ENCODE measurements around the gene FAM53A. TPM values are rescaled to one million over a fixed set of nuclear protein-coding genes. Genes with fewer than 3 reads are reported as not detected.

FAM53A gene
- total and polyA plus RNA-seq, 2 of the 4 experiments (the other 2 are of a cell fraction): 2.0 to 3.1 TPM

DNA sequence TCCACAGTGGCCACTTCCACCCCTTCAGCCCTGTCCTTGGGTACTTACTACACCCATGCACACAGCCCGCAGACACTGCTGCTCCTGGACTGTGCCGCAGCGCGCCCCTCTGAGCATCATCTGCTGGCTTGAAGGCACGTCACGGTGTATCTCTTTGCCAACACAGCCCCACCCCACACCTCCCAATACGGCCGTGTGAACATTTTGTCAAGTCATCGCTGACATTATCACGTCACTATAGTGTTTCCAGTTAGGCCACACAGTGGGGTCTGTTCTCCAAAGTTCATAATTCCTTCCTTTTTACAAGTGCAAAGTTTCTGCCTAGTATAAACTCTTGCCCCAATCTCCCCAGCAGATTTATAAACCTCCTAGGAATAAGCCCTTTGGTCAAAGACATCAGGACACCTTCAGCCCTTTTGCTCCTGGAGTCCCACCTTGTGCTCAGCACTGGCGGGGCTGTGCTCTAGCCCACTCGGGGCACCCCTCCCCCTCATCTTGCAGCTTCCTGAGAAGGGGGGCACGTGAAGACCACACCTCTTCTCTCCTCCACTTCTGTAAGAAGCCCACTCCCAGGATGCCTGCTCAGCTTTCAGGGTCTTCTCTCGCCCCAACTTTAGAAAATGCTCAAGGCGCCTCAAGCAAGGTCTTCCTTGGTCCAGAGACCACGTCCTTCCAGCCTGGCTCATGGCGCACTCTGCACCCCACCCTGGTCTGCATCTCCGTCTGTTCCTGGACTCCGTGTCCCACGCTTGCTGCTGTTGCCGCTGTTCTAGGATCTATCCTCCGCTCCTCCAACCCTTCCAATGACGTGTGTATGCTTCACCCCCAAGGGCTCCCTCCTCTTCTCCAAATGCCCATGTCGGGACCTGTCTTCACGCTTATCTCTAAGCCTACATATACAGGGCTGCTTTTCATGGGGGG, 7.2 kb downstream of the FAM53A start:
- Histone ChIP-seq H3K36me3 (ENCODE audit: control insufficient read depth, insufficient read depth, low read length) (no peaks in the 10 kb centered on the region), H3K4me2 (ENCODE audit: low read depth, low read length) (no peak overlapping the region), H3K23ac (ENCODE audit: low read depth, low read length) (no peak overlapping the region), H3K9me3 (ENCODE audit: control insufficient read depth, insufficient read depth, low read length) (no peaks in the 10 kb centered on the region), H3K9ac (ENCODE audit: low read depth, low read length) (no peak overlapping the region), H4K5ac (ENCODE audit: low read depth, low read length) (no peak overlapping the region), H3K14ac (replicated peaks; ENCODE audit: low read depth, low read length) (no peak overlapping the region), H3K4me1 (ENCODE audit: control insufficient read depth, insufficient read depth, low read length) (no peaks in the 10 kb centered on the region), H3K4ac (ENCODE audit: low read depth, low read length) (no peak overlapping the region), H4K8ac (ENCODE audit: low read depth in 2 of 2, low read length in 2 of 2) (no peak overlapping the region), H3K56ac (ENCODE audit: extremely low read depth, insufficient read depth, low read length) (no peak overlapping the region), H3K27me3 (ENCODE audit: control insufficient read depth, insufficient read depth, low read length) (no peaks in the 10 kb centered on the region), H2AK9ac (replicated peaks; ENCODE audit: low read depth, low read length, poor library complexity) (peak overlapping the region; percentile 16), H3K9me1 (ENCODE audit: insufficient read depth, low read length) (no peaks in the 10 kb centered on the region), H2AFZ (replicated peaks; ENCODE audit: low read length, poor library complexity) (no peak overlapping the region), H2BK20ac (ENCODE audit: low read depth, low read length) (no peak overlapping the region), H3K4me3 (ENCODE audit: insufficient read depth, low read depth, low read length) (no peak overlapping the region), H4K20me1 (ENCODE audit: insufficient read depth, low read length) (no peaks in the 10 kb centered on the region), H4K91ac (ENCODE audit: insufficient read depth, low read depth, low read length) (no peak overlapping the region), H2BK5ac (ENCODE audit: low read depth, low read length, poor library complexity, severe bottlenecking) (no peak overlapping the region), H2AK5ac (ENCODE audit: low read depth, low read length) (no peak overlapping the region), H2BK15ac (ENCODE audit: low read depth, low read length) (no peak overlapping the region), H3K79me1 (ENCODE audit: low read depth in 1 of 2, low read length in 2 of 2) (peaks cover 0 to 2% of the 10 kb centered on the region in 2 experiments; a peak in 2 of 4 replicates), H2BK120ac (ENCODE audit: low read depth, low read length) (no peak overlapping the region), H3K27ac (ENCODE audit: insufficient read depth, low read length) (no peak overlapping the region), H3K18ac (ENCODE audit: low read depth, low read length) (no peak overlapping the region)
- WGBS, 2 experiments (ENCODE audit: extremely low coverage in 2 of 2, insufficient read length in 1 of 2): 82% methylated on average over 17 of the region's 25 CpGs; no CpG with 5 or more reads in 1 of the 2 experiments
- DNase-seq (no peak), ATAC-seq (ENCODE audit: low read depth) (no peak)
- dilution Hi-C loops (cut with HindIII; ENCODE audit: low sequenced_read_pairs, unreplicated experiment): no loop called here
- CTCF ChIA-PET: no interaction called here
- in situ Hi-C loops (cut with MboI; ENCODE audit: low sequenced_read_pairs): no loop called here
- POLR2A ChIA-PET (ENCODE audit: unreplicated experiment): no interaction called here
- BruUV-seq (replicated peaks): no TSS peak
- TF ChIP-seq, protein P1, sequence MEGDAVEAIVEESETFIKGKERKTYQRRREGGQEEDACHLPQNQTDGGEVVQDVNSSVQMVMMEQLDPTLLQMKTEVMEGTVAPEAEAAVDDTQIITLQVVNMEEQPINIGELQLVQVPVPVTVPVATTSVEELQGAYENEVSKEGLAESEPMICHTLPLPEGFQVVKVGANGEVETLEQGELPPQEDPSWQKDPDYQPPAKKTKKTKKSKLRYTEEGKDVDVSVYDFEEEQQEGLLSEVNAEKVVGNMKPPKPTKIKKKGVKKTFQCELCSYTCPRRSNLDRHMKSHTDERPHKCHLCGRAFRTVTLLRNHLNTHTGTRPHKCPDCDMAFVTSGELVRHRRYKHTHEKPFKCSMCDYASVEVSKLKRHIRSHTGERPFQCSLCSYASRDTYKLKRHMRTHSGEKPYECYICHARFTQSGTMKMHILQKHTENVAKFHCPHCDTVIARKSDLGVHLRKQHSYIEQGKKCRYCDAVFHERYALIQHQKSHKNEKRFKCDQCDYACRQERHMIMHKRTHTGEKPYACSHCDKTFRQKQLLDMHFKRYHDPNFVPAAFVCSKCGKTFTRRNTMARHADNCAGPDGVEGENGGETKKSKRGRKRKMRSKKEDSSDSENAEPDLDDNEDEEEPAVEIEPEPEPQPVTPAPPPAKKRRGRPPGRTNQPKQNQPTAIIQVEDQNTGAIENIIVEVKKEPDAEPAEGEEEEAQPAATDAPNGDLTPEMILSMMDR (conservative IDR thresholded peaks at IDR 0.05; ENCODE audit: low read depth, low read length): no peak
- TF ChIP-seq NFE2L2 (IDR thresholded peaks at IDR 0.05; ENCODE audit: low read depth, low read length): peak; percentile 46; the same call in 1 of the 2 replicates
- intact Hi-C loops (cut with micrococcal nuclease): no loop called here
